NCI-H1436 (cell line): ENCODE measurements around the gene LAYN.
A peak's percentile ranks its signal among the peaks of the same experiment; 100 is the strongest.

Source experiments
- DNase-seq: peaks from one replicate; lab custom pipeline; 2025; lab: John Stamatoyannopoulos, UW

Gene LAYN

DNA sequence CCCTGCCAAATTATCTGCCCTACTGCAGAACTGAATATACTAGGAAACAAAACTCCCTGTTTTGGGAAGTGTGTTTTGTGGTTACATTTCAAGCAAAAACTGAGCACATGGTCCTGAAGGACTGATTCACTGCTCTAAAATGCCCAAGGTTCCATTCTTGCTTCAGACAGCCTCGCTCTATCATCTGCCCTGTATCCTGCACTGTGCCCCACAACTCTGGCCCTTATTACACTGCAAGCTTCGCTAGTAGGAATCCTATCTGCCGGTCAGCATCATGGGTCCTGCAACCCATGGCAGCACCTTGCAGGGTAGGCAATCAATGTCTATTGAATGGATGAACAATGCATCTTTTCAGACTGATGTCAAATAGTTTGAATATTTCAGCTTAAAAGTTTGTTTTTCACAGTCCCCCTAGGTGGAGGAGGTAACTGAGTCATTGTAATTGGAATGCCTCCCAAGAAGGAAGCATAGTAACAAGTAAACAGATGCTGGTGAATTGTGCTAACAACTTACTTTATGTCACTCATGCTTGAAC lies 21.3 kb downstream of the LAYN start:
- no peak for DNase-seq

DNA sequence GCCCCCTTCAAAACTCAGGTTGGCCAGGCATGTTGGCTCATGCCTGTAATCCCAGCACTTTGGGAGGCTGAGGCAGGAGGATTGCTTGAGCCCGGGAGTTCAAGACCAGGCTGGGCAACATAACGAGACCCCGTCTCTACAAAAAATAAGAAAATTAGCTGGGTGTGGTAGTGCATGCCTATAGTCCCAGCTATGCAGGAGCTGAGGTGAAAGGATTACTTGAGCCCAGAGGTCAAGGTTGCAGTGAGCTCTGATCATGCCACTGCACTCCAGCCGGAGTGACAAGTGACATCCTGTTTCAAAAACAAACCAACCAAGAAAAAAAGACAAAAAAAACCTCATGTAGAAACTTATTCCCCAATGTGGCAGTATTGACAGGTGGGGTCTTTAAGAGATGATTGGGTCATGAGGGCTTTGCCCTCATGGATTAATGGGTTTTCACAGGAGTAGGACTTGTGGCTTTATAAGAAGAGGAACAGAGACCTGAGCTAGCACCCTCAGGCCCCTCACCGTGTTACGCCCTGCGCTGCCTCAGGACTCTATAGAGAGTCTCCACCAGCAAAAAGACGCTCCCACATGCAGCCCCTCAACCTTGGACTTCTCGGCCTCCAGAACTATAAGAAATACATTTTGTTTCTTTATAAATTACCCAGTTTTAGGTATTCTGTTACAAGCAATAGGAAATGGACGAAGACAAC lies 22.3 kb downstream of the LAYN start:
- DNase-seq, result no peak

- DNase-seq, result peak; percentile 66
These were observed 24.7 kb downstream of the LAYN start for GRCh38 chr11:111565114-111565720.

DNA sequence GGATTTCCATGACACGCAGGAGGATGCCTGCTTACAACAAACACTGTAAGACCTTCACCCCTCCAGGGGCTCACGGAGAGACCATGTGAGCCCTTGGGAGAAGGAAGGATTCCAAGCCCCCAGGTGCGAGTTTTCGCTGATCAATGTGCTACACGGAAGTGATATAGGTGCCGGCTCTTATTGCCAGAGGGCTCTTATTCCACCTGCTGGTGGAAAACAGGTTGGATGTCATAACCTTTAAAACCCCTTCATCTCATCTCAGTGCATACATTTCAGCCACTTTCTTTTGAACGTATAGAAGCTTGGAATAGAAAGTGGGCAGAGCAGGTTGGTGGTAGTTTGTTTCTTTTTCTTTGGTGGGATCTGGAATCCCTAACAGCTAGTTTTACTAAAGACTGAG lies 25.8 kb downstream of the LAYN start:
- no peak for DNase-seq

DNA sequence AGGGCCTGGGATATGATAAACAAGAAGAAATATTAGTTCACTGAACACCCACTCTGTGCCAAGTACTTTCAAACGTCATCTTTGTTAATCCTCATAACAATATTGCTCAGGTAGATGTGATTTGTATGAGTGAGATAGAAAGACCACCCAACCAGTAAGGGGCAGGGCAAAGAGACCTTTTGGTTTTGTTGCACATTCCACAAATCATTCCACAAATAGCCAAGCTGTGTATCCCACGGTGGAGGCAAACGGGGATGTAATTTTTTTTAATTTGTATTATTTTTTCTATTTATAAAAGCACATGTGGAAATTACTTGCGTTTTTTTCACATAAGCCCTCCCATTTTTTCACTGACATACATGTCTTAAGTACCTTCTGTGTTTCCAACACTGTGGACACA lies 29.0 kb downstream of the LAYN start:
- DNase-seq, result no peak

- DNase-seq, result no peak
These were observed 30.3 kb downstream of the LAYN start for GRCh38 chr11:111570796-111571195.

DNA sequence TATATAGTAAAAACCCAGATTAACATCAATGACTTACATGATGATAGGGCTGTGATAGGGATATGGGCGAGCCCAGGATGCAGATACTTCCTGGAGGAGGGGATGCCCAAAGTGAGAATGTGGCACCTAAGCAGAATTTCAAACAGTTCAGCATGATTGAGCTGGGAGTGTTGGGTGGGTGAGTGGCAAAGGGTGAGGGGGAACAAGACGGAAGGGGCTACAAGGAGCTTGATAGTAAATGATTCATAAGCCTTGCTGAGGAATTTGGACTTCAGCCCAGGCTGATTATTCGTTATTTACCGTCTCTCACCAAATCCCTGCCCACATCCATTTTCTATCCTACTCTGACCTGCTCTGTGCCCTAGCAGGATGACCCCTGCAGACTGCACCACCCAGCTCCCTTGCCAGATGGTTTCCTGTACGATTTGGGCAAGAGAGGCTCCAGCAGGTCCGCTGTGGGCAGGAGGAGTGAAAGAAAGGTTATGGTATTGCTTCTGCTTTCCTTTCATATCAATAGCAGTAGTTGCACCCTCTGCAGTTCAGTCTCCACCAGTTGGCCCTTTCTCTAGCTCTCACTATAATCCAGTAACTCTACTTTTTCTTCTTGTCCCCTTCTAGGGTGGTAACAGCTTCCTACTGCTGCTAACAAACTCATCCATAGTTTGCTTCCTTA lies 31.4 kb downstream of the LAYN start:
- no peak for DNase-seq

DNA sequence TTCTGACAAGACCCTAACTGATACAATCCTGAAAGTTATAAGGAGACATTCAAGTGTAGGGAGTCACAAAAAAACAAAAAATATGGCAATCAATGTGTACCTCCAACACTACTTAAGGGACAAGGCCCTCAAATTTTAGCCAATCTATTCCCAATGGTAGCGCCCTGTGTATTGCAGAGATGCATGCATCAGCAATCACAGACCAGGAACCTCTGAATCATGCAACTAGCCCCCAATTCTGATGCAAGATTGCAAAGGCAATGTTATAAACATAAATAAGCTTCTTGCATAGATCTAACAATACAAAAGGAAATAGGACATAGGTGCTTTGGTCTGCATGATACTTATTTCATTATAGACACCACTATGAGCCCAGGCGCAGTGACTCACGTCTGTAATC lies 32.1 kb downstream of the LAYN start:
- DNase-seq, result no peak

- no peak for DNase-seq
These were observed 33.3 kb downstream of the LAYN start for GRCh38 chr11:111573821-111574249.

- no peak for DNase-seq
These were observed 34.1 kb downstream of the LAYN start for GRCh38 chr11:111574373-111575225.

DNA sequence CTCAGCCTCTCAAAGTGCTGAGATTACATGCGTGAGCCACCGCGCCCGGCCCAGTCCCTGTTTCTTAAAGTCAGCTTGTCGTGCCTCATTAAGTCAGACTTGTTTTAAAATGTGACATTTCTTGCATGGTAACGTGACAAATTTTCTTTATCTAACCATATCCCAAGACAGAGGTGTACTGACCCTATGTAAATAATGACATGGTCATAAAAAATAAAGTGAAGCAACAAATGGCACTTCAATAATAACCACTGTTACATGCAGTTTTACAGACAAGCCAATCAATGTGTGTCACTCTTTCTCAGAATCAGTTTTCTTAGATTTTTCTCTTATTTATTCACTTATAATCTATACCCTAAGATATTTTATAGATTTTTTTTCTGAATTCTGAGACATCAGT lies 35.2 kb downstream of the LAYN start:
- no peak for DNase-seq

GRCh38 chr11:111577821-111578220 lies 37.3 kb downstream of the LAYN start:
- DNase-seq, result no peak

DNA sequence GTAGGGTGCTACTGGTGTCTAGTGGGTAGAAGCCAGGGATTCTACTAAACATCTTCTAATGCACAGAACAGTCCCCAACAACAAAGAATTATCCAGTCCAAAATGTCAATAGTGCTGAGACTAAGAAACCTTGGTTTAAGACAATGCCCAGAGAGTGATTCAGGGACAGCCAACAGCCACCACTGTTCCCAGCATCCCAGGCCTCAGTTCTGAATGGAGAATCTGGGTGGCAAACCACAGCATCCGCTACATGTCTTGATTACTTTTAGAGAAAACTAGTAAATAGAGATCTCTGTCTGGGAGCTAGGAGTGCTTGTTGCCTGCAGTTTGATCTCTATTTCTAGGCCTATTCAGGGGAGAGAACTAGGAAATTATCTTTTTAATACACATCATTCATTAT lies 40.8 kb downstream of the LAYN start:
- DNase-seq, result no peak

- DNase-seq, result no peak
These were observed 41.6 kb downstream of the LAYN start for GRCh38 chr11:111582163-111582562.

GRCh38 chr11:111582881-111583280 lies 42.4 kb downstream of the LAYN start:
- no peak for DNase-seq

DNA sequence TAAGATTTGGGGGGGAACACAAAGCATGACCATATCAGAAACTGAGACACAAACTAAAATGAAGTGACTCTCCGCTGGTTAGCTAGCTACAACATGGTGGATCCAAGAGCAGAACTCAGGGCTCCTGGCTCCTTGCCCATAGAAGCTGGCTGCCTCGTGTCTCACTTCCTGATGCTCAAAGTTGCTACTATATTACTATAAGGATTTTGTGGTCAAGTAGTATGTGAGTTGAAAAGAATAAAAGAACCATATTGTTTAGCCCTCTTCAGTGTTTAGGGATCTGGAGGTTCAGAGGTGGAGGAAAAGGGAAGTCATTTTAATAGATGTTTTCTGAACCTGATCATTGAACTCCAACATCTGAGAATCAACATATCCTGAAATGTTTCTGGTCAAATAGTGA lies 44.9 kb downstream of the LAYN start:
- no peak for DNase-seq

- DNase-seq, result peak; percentile 55
These were observed 45.9 kb downstream of the LAYN start for GRCh38 chr11:111586388-111586831.

- DNase-seq, result no peak
These were observed 48.6 kb downstream of the LAYN start for GRCh38 chr11:111589114-111589513.

DNA sequence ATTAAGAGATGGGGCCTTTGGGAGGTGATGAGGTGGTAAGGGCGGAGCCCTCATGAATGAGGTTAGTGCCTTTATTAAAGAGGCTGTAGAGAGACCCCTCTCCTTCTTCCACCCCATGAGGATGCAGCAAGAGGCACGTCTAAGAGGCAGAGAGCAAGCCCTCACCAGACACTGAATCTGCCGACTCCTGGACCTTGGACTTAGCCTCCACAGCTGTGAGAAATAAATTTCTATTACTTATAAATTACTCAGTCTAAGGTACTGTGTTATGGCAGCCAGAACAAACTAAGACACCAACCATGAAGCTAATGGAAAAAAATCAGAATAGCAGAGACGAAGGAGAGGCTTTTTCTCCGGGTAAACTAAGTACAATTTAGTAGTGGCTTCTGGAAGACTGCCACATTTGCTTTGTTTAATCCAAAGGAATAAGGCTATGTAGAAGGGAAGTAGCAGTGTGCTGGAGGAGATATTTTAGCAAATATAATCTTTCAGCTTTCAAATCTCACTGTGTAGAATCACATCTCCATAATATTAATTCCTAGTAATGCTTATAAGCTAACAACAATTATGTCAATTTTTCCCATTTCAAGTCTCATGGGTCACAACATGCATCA lies 49.5 kb downstream of the LAYN start:
- DNase-seq, result no peak

- DNase-seq, result no peak
These were observed 50.9 kb downstream of the LAYN start for GRCh38 chr11:111591187-111591960.

GRCh38 chr11:111592491-111592890 lies 52.0 kb downstream of the LAYN start:
- no peak for DNase-seq
